KBM-7 (cell line): ENCODE data around the gene TTC21A.

Source experiments
- DNase-seq: peaks from one replicate; pipeline ENCODE4 v3.0.0-alpha.2; 2015
- in situ Hi-C: fragments of 300-500 bp; cut with MboI; formaldehyde crosslinking; loops from 2 replicates; pipeline ENCODE4 v1.14.3; 2020; ENCODE audit warnings: low sequenced_read_pairs, low pct_unique_long_range_greater_than_20kb, mixed read lengths

Gene TTC21A

DNA sequence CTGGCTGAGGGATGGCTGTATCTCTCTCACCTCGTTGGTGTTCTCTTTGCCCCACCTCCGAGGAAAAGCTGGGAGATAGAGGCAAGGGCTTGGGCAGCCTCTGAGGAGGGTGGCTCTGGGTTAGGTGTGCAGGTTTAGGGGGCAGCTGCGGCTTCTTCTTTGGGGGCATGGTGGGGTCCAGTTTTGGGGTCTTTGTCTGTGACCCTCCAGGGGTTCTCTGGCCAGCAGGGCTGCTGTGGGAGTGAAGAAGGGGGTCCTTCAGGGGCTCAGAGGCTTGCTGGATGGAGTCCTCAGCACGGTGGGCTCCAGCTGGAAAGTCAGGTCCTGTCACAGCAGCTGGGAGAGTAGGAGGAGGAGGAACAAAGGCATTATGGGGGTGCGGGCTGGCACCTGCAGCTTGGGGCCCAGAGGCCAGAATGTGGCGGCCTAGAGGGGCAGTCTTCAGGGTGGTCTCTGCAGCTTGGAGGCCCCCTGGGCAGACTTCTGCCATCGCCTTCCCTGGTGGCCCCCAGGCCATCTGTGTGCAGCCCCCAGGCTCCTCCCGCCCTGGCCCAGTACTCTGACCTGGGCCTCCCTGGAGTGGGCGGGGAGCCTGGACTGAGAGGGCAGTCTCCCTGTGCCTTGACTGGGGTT, 78.0 kb downstream of the TTC21A start:
- in situ Hi-C loops = loop anchor here (25.0 kb wide), 1 partner anchor 202 kb away; the partner anchor contains the start of gene SLC25A38

DNA sequence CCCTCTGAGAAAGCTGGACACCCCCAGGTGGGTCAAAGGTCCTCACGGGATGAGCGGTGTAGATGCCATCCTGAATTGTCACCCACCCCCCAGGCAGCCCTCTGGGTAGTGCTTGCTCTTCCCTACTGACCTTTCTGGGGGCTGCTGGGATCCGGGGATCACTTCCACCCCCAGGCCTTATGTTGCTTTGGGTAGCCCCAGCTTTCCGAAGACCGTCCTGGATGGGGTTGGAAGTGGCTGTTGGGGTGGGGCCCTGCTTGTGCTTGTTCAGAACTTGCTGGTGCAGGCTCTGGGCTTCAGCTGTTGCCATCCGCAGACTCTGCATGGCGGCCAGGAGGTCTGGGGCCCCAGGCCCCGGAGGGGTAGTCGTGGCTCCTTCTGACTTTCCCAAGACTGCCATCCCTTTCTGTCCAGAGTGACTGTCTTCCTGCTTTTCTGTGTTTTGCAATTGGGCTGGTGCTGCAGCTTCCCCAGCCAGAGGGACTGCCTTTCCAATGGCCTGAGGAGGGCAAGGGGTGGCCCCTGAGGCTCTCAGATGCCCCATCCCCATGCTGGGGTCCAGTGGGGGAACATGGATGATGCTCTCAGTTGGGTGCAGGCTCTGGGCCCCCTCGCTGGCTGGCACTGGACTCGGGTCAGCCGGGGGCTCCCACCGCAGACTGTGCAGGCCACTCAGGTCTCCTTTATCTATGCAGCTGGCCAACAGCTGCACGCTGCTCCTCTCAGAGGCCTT, 78.6 kb downstream of the TTC21A start:
- in situ Hi-C loops = loop anchor here (25.0 kb wide), 1 partner anchor 201 kb away; the partner anchor contains the start of gene SLC25A38

More for the DNA sequence above, 78.0 kb downstream of the TTC21A start:
- DNase-seq = no peak

DNA sequence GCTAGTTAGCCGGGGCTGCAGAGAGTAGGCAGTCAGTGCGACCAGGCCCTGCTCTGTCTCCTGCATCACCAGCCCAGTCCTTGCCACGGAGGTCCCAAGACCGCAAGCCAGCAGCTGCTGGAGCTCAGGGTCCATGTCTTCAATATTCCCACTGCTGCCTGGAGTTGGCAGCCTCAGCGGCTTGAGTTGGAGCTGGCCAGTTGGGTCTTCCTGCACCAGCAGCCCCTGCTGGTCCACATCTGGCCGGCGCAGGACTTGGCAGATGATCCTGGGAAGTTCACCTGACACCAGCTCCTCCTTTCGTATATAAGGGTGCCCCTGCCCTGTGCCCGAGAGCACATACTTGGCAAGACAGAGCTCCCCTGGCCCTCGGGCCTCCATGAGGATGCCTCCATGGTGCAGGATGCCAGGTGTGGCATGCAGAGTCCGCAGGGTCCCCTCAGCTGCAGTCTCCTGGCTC, 79.2 kb downstream of the TTC21A start:
- no peak for DNase-seq
- in situ Hi-C loops = loop anchor here (25.0 kb wide), 1 partner anchor 201 kb away; the partner anchor contains the start of gene SLC25A38

More for the DNA sequence above, 78.6 kb downstream of the TTC21A start:
- no peak for DNase-seq

DNA sequence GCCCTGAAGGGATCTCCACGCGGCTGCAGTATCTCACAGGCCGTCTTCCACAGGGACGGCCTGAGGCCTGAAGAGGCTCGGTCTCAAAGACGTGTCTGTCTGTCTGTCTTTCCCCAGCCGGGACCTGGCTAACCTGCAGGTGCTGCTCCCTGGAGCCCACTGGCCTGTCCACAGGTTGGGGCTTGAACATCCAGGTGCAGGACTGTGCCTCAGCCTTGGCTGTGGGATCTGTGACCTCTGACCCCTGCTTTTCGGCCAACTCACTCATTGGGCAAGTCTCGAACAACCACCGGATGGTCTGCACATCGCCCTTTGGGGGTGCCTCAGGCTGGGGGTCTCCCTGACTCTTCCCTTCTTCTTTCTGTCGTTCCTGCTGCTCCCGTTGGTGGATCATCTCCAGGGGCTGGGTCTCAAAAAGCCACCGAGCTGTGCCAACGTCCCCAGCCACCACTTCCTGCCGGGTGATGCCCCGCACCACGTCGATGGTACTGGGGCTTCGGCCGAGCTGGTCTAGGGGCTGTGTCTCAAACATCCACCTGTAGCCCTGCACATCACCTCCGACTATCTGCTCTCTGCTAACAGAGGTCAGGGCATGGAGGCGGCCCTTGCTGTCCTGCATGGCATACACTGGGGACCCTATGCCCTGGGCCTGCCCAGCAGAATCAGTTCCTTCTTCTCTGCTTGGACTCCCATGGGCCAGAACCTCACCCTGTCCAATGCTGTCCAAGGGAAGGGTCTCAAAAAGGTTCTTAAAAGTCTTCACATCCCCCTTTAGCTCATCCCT, 80.1 kb downstream of the TTC21A start:
- in situ Hi-C loops = loop anchor here (25.0 kb wide), 1 partner anchor 200 kb away; the partner anchor contains the start of gene SLC25A38

More for the DNA sequence above, 80.1 kb downstream of the TTC21A start:
- no peak for DNase-seq
